Stimulated activated CD4-positive, alpha-beta T cell treated with anti-CD3 and anti-CD28 coated beads, TNF-alpha, amount 100 ng/mL, for 24 hours (primary cell): ENCODE measurements around the gene MCEMP1.

Experiments
- DNase-seq, 3 experiments: peaks; one replicate each; pipeline ENCODE4 v3.0.0-alpha.2; 2020; ENCODE audit warnings: low read depth in 3 of 3

MCEMP1 gene, protein sequence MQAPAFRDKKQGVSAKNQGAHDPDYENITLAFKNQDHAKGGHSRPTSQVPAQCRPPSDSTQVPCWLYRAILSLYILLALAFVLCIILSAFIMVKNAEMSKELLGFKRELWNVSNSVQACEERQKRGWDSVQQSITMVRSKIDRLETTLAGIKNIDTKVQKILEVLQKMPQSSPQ

DNA sequence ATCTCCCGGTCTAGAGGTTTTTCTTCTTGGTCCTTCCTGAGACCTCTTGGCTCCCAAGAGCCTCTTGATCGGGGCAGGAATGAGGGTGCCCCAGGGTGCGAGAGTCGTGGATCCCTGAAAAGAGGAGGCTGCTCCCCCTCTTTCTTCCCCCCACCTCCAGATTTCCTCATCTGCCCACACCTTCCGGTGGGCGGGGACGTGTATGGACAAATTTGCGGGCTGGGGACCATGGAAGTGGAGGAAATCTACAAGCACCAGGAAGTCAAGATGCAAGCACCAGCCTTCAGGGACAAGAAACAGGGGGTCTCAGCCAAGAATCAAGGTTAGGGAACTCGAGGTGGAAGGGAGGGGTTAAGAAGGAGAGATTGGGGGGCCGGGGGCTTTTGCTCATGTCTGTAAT is at the start of gene MCEMP1:
TSS of gene MCEMP1 (plus strand) at position 237 of the 400 bp plus-strand sequence. CDS start at position 268, 31 bp downstream.
- DNase-seq: no peak

DNA sequence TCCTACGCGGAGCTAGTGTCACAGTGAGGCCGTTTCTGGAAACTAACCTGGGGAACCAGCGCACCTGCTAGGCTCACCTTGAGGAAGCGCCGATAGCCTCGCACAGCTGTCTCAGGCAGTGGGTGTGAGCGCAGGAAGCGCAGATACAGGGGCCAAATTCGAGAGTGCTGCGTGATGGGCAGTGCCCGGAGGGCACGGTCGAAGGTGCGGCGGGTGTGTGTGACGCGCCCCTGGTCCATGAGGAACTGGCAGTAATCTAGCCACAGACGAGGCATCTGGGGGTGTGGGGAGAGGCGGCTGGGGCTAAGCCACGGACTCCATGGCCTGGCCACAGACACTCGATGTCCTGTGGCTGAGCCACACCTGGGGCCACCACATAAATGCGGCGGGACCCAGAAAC is 49.7 kb upstream of the MCEMP1 start:
- DNase-seq: no peak

- DNase-seq: no peak
Observed at GRCh38 chr19:7628589-7629311, 48.1 kb upstream of the MCEMP1 start.

- peak; percentile 86 to 92 (median 91) for DNase-seq
Observed at GRCh38 chr19:7629347-7630054, 47.4 kb upstream of the MCEMP1 start, which contains the start of the genes PET100 and XAB2. TSS of gene PET100 (plus strand) at chr19:7629793. CDS start at chr19:7629834, 41 bp downstream. TSS of gene XAB2 (minus strand) at chr19:7629545. CDS start at chr19:7629527, 18 bp downstream.

DNA sequence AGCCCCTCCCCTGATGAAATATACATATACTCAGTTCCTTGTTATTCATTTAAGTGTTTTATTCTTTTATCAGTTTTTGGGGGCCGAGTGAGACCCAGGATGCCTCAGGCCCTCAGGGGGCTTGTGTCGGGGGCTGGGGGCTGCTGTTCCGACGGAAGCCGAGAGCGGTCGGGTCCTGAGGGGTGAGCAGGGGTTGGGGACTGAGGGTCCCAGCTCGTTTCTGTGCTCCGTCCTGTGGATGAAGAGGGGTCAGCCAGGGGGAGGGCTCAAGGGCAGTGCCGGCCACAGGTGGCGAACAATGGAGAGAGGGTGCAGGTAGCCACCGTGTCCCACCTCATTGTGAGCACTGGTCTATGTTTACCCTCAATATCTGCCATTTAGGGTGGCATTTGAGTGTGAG is 45.3 kb upstream of the MCEMP1 start:
- DNase-seq: no peak

DNA sequence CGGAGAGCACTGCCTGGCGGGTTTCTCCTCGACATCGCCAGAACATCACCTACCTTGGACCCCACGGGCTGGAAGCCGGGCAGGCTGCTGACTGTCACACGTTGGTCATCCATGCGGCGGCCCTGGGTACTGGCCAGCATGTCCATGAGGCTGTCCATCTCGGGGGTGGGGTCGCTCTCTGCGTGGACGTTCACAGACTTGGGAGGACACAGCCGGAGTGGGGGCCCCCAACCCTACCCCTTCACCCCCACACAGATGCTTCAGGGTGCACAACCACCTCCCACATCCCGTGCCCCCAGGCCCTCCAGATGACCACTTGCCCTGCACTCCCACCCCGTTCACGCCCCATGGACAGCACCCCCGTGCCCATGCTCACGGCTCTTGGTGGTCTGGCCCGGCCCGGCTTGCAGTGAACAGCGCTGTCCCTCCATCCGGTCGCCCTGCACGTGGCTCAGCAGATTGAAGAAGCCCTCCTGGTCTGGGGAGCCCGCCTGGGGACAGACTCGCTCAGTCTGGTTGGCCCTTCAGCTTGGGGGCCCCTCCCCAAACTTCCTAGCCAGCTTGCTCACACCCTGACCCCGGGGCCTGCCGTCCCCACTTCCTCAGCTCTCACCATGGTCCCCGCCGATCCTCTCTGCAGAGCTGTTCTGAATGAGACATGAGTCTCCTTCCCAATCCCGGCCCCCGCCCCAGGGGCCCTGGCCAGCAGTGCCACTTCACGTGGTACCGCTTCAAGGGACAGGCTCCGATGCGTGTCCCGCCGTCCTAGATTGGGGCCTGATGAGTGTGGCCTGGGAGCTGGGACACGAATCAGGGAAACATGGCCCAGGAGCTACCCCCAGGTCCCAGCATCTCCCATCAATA is 44.3 kb upstream of the MCEMP1 start:
- DNase-seq: no peak

DNA sequence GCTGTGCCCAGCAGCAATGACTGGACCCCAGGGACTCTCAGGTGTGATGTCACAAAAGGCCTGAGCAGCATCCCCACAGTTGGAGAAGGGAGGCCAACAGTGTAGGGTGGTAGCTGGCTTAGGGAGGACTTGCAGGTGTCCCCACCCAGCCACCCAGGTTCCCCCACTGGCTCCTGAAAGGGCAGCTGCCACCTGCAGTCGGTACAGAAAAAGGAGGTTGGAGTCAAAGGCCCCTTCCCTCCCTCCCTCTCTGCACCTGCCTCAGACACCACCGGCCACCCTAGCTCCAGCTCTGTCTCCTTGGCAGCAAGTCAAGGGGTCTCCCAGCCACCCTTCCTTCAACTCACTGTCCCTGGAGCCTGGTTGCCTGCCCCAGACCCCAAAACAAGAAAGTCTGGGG is 43.2 kb upstream of the MCEMP1 start, which contains the start of gene PCP2:
TSS of gene PCP2 (minus strand) at position 22 of the 400 bp plus-strand sequence. CDS start 262 bp downstream, outside the sequence.
- DNase-seq: no peak

DNA sequence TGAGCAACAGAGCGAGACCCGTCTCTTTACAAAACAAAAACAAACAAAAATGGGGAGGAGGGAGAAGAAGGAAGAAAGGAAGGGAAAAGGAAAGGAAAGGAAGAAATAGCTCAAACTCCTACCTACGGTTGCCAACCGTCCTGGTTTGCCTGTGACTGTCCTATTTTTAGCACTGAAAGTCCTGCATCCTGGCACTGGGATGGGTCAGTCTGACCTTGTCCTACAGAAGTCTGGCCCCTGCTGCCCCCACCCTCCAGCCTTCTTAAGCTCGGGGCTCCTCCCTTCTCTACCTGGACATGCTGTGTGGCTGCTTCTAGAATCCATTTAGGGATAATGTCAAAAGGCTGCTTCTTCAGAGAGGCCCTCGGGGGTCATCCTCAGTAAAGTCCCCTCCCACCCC is 41.2 kb upstream of the MCEMP1 start:
- no peak for DNase-seq

- DNase-seq: no peak
Observed at GRCh38 chr19:7636317-7636690, 40.6 kb upstream of the MCEMP1 start.

- DNase-seq: peak; percentile 84 to 88 (median 86)
Observed at GRCh38 chr19:7636691-7637373, 40.1 kb upstream of the MCEMP1 start, which contains the start of gene STXBP2. TSS of gene STXBP2 (plus strand) at chr19:7637110. CDS start at chr19:7637150, 40 bp downstream.

DNA sequence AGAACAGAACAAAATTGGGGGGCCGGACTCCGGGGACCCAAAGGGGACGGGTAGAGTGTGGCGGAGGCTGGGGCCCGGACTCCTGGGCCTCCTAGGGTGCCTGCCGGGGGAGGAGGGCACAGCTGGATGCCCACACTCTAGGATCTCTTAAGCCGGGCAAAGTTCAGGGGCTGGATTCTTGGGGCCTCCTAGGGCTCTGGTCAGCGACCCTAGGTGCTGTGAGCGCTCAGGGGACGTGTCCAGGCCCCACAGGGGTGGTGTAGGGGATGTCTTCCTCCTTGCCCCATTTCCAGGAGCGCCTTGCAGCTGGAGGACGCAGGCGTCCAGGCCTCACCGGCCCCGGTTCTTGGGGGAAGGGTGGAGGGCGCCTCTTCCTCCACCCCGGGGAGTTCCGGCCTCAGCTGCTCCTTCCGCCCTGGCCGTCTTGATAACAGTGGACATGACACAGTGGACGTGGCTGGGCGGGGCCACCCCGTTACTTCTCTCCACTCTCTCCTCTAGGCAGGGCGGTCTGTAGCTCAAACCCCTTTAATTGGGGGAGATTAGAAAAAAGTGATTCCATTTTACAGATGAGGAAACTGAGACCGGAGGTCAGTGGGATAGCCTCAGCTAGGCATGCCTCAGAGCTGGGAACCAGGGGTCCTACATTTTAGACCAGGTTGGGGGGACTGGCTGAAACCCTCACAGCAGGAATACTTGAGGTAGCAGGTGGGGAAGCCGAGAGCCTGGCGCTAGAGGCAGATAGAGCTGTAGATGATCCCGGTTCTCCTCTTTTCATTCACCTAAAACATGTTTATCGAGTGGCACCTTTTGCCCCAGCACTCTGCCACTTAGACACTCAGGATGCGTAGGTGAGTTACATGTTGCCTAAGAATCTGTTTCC is 39.3 kb upstream of the MCEMP1 start:
- no peak for DNase-seq

GRCh38 chr19:7638802-7639465 is 38.0 kb upstream of the MCEMP1 start:
- no peak for DNase-seq

- DNase-seq: no peak
Observed at GRCh38 chr19:7639863-7640348, 37.0 kb upstream of the MCEMP1 start.

GRCh38 chr19:7640803-7641202 is 36.1 kb upstream of the MCEMP1 start:
- DNase-seq: no peak

- DNase-seq: no peak
Observed at GRCh38 chr19:7641290-7642276, 35.3 kb upstream of the MCEMP1 start.

- DNase-seq: no peak
Observed at GRCh38 chr19:7642295-7643030, 34.4 kb upstream of the MCEMP1 start.

- no peak for DNase-seq
Observed at GRCh38 chr19:7643031-7643415, 33.9 kb upstream of the MCEMP1 start.
